NCI-H2081 treated with DMSO at 0.1 percent for 48 hours (cell line): ENCODE measurements around the gene TMCC2.
A peak's percentile ranks its signal among the peaks of the same experiment; 100 is the strongest.

Experiments used
- DNase-seq: peaks from one replicate; lab custom pipeline; 2025; lab: John Stamatoyannopoulos, UW

Gene TMCC2

DNA sequence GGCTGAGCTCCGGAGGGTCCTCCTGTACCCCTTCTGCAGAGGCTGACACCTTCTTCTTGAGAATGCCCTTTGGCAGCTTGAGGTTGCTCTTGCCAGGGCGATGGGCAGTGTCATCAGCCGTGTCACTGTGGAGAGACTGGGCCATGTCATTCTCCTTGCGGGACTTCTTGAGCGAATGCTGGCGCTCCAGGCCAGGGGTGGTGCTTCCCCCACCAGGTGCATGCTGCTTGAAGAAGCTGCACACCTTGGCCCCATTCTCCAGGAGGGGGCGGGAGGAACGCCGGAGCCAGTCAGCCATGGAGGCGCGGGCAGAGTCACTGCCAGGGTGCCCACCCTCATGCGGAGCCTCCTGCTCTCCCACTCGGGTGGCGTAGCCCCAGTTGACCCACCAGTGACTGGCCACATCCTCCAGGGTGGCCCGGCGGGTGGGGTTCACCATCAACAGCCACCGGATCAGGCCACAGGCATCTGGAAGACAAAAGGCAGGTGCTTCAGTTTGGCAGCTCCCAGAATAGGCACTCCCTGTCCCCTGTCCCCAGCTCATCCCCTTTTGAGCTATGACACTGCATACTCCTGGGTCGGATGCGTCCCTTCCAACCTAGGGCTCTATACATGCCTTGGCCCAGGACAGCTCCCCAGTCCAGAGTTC lies 76.4 kb downstream of the TMCC2 start:
- no peak for DNase-seq

DNA sequence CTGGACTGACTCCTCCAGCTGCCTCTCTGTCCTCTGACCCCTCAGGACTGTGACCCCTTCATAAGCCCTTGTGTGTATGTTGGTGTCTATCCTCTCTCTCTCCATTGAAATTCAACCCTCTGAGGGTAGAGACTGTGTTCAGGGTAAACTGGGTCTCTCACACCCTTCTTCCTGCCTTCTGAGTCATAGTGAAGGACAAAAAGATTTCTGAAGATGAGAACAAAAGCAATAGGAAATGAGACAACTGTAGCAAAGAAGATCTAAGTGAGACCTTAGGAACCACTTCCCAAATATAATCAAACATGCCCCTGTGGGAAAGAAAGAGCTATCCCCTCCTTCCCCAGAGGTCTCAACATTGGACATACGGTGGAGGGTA lies 76.9 kb downstream of the TMCC2 start:
- no peak for DNase-seq

DNA sequence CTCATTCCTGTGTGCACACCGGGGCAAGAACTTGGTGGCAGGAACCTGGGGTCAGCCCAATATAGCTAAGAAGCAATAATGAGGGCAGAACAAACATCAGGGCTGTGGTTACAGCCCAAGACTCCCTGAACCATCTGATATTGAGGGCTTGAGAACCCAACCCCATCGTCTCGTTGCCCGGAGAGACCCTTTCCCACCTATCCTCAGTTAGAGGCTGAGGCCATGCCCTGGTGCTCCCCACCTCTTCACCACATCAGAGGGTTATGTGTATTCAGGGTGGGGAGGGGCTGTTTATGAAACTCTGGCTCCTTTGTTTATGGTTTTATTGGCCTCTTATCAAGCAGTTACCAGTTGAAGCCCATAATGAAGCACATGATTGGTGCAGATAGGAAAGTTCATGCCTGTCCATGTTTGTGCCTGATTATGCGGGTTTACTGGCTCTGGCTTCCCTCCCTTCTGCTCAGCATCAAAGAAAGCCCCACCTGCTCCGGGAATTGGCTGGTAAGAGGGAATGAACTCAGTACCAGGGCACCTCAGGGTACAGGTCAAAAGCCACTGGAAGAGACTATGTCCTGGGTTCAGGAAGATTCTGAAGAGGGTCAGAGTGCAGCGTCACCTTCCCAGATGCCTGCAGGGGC lies 79.3 kb downstream of the TMCC2 start:
- no peak for DNase-seq

DNA sequence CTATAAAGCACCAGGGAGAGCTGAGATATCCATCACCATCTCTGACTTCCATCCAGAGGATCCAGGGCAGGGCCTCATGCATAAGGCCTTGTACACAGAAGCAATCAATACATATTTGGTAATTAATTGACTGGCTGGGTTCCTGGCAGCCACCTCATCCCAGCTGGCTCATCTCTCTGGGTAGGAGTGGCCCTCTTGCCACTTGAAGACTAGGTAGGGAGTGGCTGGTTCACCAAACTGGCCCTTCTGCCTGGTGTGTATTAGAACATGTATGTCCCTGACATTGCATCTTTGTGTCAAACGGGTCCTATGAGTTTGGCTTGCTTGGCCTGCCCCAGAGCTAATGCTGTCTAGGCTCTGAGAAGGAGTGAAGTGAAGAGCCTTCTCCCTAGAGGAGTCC lies 82.0 kb downstream of the TMCC2 start:
- no peak for DNase-seq

DNA sequence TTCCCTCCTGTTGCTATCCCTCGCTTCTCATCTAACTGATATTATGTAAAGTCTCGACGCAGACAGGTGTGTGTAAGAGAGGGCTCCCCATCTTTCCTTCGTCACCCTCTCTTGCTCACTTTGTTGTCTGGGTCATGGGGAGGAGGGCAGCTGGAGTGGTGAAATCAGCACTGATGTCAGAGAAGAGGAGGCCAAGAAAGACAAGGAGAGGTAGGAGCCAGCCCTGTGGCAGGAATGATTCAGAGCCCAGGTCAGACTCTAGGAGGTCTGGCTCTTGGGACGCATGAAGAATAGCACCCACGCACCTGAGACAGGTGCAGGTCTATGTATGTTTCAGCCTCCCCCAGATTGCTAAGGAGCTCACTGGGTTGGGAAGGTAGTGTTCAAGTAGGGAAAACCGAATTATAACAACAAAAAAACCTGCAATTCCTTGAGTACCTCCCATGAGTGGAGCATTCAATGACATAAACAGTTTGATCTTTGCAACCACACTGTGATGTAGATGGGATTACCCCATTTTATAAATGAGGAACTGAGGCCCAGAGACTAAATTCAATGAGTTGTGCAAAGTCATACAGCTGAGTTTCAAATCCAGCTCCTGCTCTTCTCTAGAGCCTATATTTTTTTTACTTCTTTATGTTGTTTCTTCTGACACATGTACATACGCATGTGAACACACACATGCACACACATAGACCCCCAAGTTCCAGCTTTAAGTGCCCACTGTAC lies 83.4 kb downstream of the TMCC2 start:
- no peak for DNase-seq

GRCh38 chr1:205312866-205313562 lies 85.3 kb downstream of the TMCC2 start:
- DNase-seq: no peak

DNA sequence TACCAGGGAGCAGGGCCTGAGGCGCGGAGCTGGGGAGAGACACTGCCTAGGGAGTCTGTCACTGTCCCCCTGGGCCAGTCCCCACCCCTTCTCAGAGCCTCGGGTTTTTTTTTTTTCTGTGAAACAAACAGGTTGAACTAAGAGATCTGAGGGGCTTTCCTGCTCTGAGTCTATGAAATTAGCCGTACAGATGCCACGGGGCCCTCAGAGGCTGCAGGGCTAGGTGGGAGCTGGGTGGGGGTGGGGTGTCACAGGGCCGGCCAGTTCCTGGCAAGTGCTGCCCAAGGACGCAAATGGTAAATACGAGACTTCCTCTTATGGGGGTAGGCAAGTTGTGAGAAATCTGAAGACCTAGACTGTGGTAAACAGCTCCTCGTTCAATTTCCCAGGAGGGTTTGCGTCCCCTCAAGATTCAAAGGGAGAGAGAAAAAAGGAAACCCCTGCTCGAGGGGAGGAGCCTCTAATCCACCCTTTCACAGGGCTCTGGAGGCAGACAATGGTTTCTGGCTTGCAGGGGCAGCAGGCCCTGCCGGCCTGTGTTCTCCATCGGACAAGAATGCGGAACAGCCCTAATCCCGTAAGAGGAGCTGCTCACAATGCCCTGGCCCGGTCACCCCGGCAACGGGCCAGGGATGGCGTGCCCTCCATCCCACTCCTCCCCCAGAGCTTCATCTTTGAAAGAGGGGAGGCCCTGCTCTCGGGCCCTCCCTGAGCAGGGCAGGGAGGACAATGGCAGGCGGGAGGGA lies 86.0 kb downstream of the TMCC2 start:
- DNase-seq: no peak

GRCh38 chr1:205315008-205315618 lies 87.4 kb downstream of the TMCC2 start:
- no peak for DNase-seq

DNA sequence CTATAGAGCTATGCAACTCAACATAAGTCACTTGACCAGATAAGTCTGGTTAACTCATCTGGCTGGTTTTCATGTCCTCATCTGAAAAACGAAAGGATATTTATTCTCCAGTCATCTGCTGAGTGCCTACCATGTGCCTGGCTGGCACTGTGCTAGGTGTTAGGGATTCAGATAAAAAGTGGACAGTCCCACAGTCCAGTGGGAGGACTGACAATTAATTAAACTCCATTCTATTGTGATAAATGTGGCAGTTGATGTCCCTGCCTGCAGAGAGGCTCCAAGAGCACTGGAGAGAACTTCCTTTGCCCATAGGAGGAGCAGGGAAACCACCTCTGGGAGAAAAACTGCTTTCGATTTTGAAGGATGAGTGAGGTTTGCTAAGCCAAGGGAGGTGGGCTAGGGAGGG lies 88.4 kb downstream of the TMCC2 start:
- DNase-seq: no peak

DNA sequence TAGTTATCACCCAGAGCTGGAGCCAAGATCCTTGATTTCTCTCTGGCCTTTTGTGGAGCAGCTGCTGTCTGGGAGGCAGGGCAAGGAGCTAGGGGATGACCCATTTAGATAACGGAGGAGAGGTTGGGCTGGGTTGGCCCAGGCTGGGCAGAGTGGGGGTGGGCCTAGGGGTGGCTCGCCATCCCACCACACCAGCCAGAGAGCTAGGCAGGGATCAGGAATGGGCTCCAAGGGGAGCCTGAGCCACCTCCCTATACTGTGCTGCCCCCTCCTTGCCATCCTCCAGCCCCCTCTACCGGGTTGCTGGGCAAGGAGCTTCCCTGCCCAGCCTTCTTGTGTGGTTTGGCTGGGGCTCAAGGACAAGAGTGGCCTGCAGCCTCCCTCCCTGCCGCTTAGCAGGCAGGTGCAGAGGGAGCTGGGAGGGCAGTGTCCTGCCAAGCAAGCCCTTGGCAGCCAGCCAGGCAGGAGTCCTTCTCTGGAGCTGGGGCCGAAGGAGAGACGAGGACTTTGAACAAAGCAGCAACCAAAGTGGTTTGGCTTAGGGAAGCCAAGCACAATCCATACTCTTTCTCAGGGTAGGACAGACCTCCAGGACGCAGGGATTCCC lies 89.7 kb downstream of the TMCC2 start:
- peak; percentile 76 for DNase-seq

GRCh38 chr1:205318231-205318991 lies 90.7 kb downstream of the TMCC2 start:
- peak; percentile 55 for DNase-seq

DNA sequence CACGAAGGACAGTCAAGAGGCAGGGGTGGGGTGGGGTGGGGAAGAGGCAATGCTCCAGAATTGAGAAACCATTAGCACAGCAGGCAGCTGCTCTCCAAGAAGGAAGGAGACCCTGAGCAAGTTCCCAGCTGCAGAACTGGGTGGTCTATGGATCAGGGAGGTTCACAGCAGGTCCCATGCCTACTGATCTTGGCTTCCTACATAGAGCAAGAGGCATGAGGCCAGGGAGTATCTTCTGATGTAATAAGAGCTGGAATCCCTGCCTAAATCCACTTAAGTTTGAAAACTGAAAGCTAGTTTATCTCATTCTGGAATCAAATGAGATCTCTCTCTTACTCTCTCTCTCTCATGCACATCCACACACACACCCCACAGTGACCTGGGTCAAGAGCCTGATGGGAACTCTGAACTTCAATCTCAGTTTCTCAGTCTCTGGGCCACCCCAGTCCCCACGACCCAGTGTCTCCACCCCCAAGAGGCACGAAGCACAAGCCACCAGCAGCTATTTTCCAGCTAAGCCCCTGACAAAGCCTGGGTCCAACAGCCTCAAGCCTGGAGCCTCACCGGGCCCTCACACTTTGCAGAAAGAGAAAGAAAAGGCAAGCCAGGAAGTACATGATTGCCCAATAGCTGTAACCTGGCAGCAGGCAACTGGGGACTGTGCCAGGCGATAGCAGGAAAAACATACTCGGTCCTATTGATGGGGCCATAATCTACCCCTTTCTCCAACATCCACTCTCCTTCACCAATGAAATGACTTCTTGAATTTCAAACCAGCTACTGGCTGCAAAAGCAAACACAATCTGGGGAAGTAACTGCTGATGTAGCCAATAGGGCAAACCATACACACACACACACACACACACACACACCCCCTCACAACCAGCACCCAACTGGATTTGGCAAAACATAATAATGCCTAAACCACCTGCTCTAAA lies 91.6 kb downstream of the TMCC2 start:
- DNase-seq: peak; percentile 90

GRCh38 chr1:205321162-205321958 lies 93.6 kb downstream of the TMCC2 start, which contains the start of gene NUAK2:
TSS of gene NUAK2 (minus strand) at chr1:205321745. CDS start at chr1:205321628, 117 bp downstream.
- DNase-seq: peak; percentile 48

- DNase-seq: no peak
Measured at GRCh38 chr1:205321959-205322283, 94.2 kb downstream of the TMCC2 start.
